ENCODE measurements around the gene PLCD3.

Gene PLCD3

DNA sequence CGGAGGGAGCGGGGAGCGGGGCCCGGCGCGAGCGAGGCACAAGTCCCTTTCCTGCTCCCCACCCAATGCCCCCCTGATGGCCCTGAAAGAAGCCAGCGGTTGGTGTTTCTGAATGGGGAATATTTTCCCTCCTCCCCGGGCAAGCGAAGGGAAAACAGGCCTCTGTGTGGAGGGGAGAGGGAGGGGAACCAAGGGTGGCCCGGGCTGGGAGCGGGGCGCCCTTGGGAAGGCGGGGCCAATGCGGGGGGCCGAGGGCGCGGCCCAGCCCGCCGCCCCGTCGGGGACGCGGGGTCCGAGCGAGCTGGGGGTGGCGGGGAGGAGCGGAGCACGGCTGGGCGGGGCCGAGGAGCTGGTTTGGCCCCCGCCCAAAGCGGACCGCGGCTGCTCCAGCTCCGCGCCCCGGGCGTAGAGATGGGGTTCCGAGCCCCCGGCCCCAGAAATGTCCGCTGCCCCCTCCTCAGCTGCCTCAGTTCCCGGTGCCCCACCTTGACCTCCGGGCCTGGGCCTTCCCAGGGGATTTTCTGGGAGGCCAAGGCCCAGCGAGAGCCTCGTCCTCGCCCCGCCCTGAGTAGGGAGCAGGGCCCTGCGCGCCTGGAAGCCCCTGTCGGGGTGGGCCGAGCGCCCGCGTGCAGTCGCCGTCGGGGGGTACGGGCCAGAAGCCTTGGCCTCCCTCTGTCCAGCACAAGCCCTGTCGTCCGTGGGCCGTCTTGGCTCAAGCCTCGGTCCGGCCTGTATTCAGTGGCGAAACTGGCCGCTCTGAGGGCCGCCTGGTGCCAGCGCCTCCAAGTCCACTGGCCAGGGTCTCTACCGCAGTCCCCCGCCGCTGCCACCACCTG lies 12.1 kb upstream of the PLCD3 start:
- TF ChIP-seq, protein P1, sequence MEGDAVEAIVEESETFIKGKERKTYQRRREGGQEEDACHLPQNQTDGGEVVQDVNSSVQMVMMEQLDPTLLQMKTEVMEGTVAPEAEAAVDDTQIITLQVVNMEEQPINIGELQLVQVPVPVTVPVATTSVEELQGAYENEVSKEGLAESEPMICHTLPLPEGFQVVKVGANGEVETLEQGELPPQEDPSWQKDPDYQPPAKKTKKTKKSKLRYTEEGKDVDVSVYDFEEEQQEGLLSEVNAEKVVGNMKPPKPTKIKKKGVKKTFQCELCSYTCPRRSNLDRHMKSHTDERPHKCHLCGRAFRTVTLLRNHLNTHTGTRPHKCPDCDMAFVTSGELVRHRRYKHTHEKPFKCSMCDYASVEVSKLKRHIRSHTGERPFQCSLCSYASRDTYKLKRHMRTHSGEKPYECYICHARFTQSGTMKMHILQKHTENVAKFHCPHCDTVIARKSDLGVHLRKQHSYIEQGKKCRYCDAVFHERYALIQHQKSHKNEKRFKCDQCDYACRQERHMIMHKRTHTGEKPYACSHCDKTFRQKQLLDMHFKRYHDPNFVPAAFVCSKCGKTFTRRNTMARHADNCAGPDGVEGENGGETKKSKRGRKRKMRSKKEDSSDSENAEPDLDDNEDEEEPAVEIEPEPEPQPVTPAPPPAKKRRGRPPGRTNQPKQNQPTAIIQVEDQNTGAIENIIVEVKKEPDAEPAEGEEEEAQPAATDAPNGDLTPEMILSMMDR (conservative IDR thresholded peaks at IDR 0.05; ENCODE audit: low read depth, low read length), result no peak
- DNase-seq (ENCODE audit: low read depth), result no peak
- peak overlapping the region; percentile 57 for H3K4me3 ChIP-seq (ENCODE audit: low read depth, low read length)

DNA sequence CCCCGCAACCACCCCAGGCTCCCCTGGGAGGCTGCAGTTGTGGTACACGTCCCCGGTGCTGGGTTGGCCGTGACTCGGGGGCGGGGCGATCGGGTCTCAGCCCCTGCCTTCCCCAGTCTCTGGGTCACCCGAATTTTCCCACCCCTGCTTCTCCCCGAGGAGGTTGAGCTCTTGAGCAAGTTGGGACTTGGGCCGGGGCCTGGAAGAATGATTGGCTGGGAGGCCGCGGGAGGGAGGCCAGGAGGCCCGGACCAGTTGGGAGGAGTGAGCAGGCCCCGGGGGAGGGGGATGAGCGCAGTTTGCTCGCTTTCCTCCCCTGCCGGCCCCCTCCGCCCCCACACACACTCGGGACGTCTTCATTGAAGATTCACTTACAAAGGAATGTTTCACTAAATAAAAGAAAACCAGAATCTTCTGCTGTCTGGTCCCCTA lies 11.5 kb upstream of the PLCD3 start:
- DNase-seq (ENCODE audit: low read depth), result peak; percentile 85
- peak overlapping the region; percentile 57 for H3K4me3 ChIP-seq (ENCODE audit: low read depth, low read length)
- TF ChIP-seq, protein P1 (conservative IDR thresholded peaks at IDR 0.05; ENCODE audit: low read depth, low read length), result no peak

DNA sequence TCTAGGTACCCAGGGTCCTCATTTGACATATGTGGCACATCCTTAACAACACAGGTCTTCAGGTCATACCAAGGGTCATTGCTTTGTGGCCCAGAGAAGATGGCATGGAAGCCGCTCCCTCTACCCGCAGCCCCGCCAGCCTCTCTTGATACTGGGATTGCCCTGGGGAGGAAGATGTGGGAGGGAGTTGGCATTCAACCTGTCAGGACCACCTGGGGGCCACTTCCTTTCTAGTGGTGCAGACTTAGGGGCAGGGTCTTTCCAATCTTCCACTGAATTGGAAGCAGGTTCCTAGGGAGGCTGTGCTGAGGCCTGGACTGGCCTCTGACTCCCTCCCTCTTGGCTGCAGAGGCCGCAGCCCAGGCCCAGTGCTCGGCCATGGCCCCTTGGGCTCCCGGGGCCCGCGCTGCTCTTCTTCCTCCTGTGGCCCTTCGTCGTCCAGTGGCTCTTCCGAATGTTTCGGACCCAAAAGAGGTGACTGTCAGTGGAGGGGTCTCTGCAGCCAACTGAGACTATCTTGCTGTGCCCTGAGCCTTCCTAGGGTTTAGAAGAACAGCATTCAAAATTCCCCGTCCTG lies 10.9 kb upstream of the PLCD3 start:
- no peak for DNase-seq (ENCODE audit: low read depth)
- no peak overlapping the region for H3K4me3 ChIP-seq (ENCODE audit: low read depth, low read length)
- TF ChIP-seq, protein P1 (conservative IDR thresholded peaks at IDR 0.05; ENCODE audit: low read depth, low read length), result no peak

DNA sequence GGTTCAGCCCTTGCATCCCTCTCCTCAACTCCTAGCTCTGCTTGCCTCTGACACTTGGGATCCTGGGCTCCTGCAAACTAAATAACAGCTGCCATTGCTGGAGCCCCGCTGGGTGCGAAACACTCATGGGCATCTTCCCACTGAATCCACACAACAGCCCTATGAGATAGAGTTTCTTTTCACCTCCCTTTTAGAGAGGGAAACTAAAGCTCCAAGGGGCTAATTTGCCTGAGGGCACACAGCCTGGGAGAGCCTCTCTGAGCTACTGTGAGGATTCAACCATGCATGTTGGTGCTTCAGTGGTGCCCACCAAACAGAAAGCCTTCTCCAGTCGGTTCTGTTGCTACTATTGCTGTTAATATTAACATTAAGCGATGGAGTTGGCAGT lies 7.2 kb upstream of the PLCD3 start:
- DNase-seq (ENCODE audit: low read depth), result no peak
- TF ChIP-seq, protein P1 (conservative IDR thresholded peaks at IDR 0.05; ENCODE audit: low read depth, low read length), result no peak
- H3K4me3 ChIP-seq (ENCODE audit: low read depth, low read length), result no peak overlapping the region

DNA sequence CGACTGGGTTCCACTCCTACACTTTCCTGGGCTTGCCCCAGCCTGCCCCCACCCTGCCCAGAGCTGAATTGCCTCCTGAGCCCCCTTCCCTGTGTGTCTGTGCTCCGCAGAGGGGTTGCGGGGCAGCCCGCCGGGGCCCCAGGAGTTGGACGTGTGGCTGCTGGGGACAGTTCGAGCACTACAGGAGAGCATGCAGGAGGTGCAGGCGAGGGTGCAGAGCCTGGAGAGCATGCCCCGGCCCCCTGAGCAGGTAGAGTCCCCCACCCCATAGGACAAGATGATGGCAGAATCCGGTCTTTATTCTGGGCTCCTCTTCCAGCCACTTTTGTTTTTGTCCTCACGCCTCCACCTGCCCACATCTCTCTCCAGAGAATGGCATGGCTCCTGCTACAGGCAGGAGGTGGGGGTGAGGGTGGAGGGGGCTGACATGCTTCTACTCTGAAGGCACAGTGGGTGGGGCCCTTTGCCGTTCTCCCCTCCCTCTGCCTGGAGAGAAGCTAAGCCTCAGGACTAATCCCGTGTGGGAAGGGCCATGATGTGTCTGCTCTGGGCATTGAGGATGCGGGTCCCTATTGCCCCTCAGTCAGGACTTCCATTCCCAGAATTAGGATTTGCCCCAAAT lies 6.7 kb upstream of the PLCD3 start:
- H3K4me3 ChIP-seq (ENCODE audit: low read depth, low read length), result no peak overlapping the region
- TF ChIP-seq, protein P1 (conservative IDR thresholded peaks at IDR 0.05; ENCODE audit: low read depth, low read length), result no peak
- DNase-seq (ENCODE audit: low read depth), result no peak

DNA sequence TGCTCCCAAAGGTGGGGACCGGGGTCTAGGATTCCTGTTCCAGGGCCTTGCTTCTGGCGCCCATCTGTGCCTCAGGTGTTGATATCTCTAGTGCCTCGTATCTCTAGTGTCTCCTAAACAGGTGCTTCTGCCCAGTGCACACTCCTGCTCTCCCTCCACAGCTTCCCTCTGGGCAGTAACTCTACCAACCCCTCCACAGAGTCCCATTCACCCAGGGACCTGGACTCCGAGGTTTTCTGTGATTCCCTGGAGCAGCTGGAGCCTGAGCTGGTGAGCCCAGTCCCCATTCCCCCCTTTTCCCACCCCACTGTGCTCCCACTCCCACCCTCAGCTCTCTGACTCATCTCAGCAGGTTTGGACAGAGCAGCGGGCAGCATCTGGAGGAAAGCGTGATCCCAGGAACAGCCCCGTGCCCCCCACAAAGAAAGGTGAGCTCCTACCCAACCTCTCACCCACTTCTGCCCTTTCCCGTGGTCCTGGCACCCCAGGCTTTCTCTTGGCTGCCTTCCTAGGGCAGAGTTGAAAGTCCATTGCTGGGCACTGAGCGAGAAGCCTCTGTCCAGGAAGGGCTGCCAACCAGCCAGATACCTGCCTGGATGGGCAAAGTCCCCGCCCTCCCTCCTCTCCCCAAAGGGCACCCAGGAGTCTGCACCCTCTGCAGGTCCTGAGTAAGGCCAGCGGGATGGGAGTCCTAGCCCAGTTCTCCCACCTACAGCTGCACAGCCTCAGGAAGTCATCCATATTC lies 5.4 kb upstream of the PLCD3 start:
- TF ChIP-seq, protein P1 (conservative IDR thresholded peaks at IDR 0.05; ENCODE audit: low read depth, low read length), result no peak
- H3K4me3 ChIP-seq (ENCODE audit: low read depth, low read length), result no peak overlapping the region
- DNase-seq (ENCODE audit: low read depth), result no peak
